IMR-90 (cell line): ENCODE results near the gene SHISA4. TPM values are rescaled to one million over a fixed set of nuclear protein-coding genes. Genes with fewer than 3 reads are reported as not detected.

Experiments
- ATAC-seq: fragments of 200-7000 bp; cut with Tn5 transposase; 2 replicates; pipeline ENCODE4 v1.9.1; 2020; ENCODE audit warnings: low read depth, mild to moderate bottlenecking, moderate library complexity
- BruUV-seq: library from RNA; stranded (reverse); fragments of 400-500 nt; replicated peaks from 2 replicates; lab custom pipeline; 2021; lab: Mats Ljungman, UMichigan
- CTCF ChIA-PET: fragments of 300-600 bp; formaldehyde crosslinking; extraction: SDS; loops from one replicate; lab custom pipeline; 2021; ENCODE audit warnings: antibody characterized with exemption; lab: Yijun Ruan, JAX
- POLR2A ChIA-PET: fragments of 300-600 bp; sonication (Branson Sonifier 250); formaldehyde crosslinking; loops from one replicate; lab custom pipeline; 2022; ENCODE audit warnings: antibody characterized with exemption; ENCODE audit not compliant: unreplicated experiment; lab: Charles Lee
- DNase-seq: peaks from one replicate; pipeline ENCODE4 v3.0.0; 2013
- H2AFZ ChIP-seq: replicated peaks from 2 replicates; pipeline ENCODE3; 2013; ENCODE audit warnings: low read length, mild to moderate bottlenecking; ENCODE audit not compliant: poor library complexity
- H2AK5ac ChIP-seq: 2 replicates; pipeline ENCODE4 v1.6.1; 2013; ENCODE audit warnings: low read depth, low read length, inconsistent platforms
- H2AK9ac ChIP-seq: replicated peaks from 2 replicates; pipeline ENCODE3; 2013; ENCODE audit warnings: mild to moderate bottlenecking, low read depth, low read length, moderate library complexity; ENCODE audit not compliant: poor library complexity
- H2BK120ac ChIP-seq: 2 replicates; pipeline ENCODE4 v1.6.1; 2013; ENCODE audit warnings: low read depth, low read length, inconsistent platforms
- H2BK15ac ChIP-seq: 3 replicates; pipeline ENCODE4 v1.6.1; 2013; ENCODE audit warnings: low read depth, low read length, inconsistent platforms
- H2BK20ac ChIP-seq: 2 replicates; pipeline ENCODE4 v1.6.1; 2013; ENCODE audit warnings: low read depth, mild to moderate bottlenecking, inconsistent platforms, low read length, moderate library complexity
- H2BK5ac ChIP-seq: 2 replicates; pipeline ENCODE4 v1.6.1; 2013; ENCODE audit warnings: mild to moderate bottlenecking, low read depth, low read length, inconsistent platforms; ENCODE audit not compliant: poor library complexity, severe bottlenecking
- H3K14ac ChIP-seq: replicated peaks from 2 replicates; pipeline ENCODE4 v1.6.1; 2013; ENCODE audit warnings: low read depth, low read length, inconsistent platforms
- H3K18ac ChIP-seq: 2 replicates; pipeline ENCODE4 v1.6.1; 2013; ENCODE audit warnings: low read depth, low read length, control low read depth
- H3K23ac ChIP-seq: 2 replicates; pipeline ENCODE4 v1.6.1; 2013; ENCODE audit warnings: low read depth, low read length, inconsistent platforms
- H3K27ac ChIP-seq: 2 replicates; pipeline ENCODE4 v1.5.1; 2013; ENCODE audit warnings: mild to moderate bottlenecking, control low read depth, low read length; ENCODE audit not compliant: insufficient read depth
- H3K27me3 ChIP-seq: 2 replicates; pipeline ENCODE4 v1.6.1; 2013; ENCODE audit warnings: low read length; ENCODE audit not compliant: control insufficient read depth, insufficient read depth
- H3K36me3 ChIP-seq: 2 replicates; pipeline ENCODE4 v1.6.1; 2013; ENCODE audit warnings: low read length, mixed read lengths; ENCODE audit not compliant: control insufficient read depth, insufficient read depth
- H3K4ac ChIP-seq: 2 replicates; pipeline ENCODE4 v1.6.1; 2013; ENCODE audit warnings: low read depth, low read length, inconsistent platforms
- H3K4me1 ChIP-seq: 2 replicates; pipeline ENCODE4 v1.6.1; 2013; ENCODE audit warnings: low read length, mixed read lengths; ENCODE audit not compliant: control insufficient read depth, insufficient read depth
- H3K4me2 ChIP-seq: 2 replicates; pipeline ENCODE4 v1.6.1; 2013; ENCODE audit warnings: low read depth, mild to moderate bottlenecking, control low read depth, low read length, moderate library complexity
- H3K4me3 ChIP-seq: 2 replicates; pipeline ENCODE4 v1.5.1; 2013; ENCODE audit warnings: low read depth, mild to moderate bottlenecking, control low read depth, low read length, moderate library complexity; ENCODE audit not compliant: insufficient read depth
- H3K56ac ChIP-seq: 2 replicates; pipeline ENCODE4 v1.6.1; 2013; ENCODE audit warnings: low read length, inconsistent platforms; ENCODE audit not compliant: insufficient read depth; ENCODE audit errors: extremely low read depth
- H3K79me1 ChIP-seq, 2 experiments: 2 replicates each; pipeline ENCODE4 v1.6.1; 2013; ENCODE audit warnings: low read length in 2 of 2, inconsistent platforms in 1 of 2, low read depth in 1 of 2
- H3K9ac ChIP-seq: 2 replicates; pipeline ENCODE4 v1.6.1; 2013; ENCODE audit warnings: low read depth, low read length, control low read depth
- H3K9me1 ChIP-seq: 2 replicates; pipeline ENCODE4 v1.6.1; 2013; ENCODE audit warnings: low read length, inconsistent platforms; ENCODE audit not compliant: insufficient read depth
- H3K9me3 ChIP-seq: 2 replicates; pipeline ENCODE4 v1.6.1; 2013; ENCODE audit warnings: low read length; ENCODE audit not compliant: control insufficient read depth, insufficient read depth
- H4K20me1 ChIP-seq: 2 replicates; pipeline ENCODE4 v1.6.1; 2013; ENCODE audit warnings: low read length, inconsistent platforms; ENCODE audit not compliant: insufficient read depth
- H4K5ac ChIP-seq: 2 replicates; pipeline ENCODE4 v1.6.1; 2013; ENCODE audit warnings: mild to moderate bottlenecking, low read depth, low read length, control low read depth
- H4K8ac ChIP-seq, 2 experiments: 2 replicates each; pipeline ENCODE4 v1.6.1; 2013; ENCODE audit warnings: low read depth in 2 of 2, low read length in 2 of 2, control low read depth in 1 of 2, inconsistent platforms in 1 of 2
- H4K91ac ChIP-seq: 2 replicates; pipeline ENCODE4 v1.6.1; 2013; ENCODE audit warnings: low read depth, low read length, inconsistent platforms; ENCODE audit not compliant: insufficient read depth
- BHLHE40 ChIP-seq: fragments of 150-350 bp; IDR thresholded peaks from 2 replicates; pipeline ENCODE4 v1.6.1; 2016; ENCODE audit warnings: mild to moderate bottlenecking, low read depth, low read length
- CEBPB ChIP-seq: IDR thresholded peaks from 2 replicates; pipeline ENCODE4 v1.6.1; 2012; ENCODE audit warnings: low read depth, low read length, improper control_type of control experiment
- CHD1 ChIP-seq: IDR thresholded peaks from 2 replicates; pipeline ENCODE4 v1.6.1; 2012; ENCODE audit warnings: low read depth, low read length, improper control_type of control experiment
- FOS ChIP-seq: fragments of 150-350 bp; IDR thresholded peaks from 2 replicates; pipeline ENCODE4 v1.6.1; 2016; ENCODE audit warnings: low read depth, low read length
- MAFK ChIP-seq: IDR thresholded peaks from 2 replicates; pipeline ENCODE4 v1.6.1; 2012; ENCODE audit warnings: low read depth, low read length, improper control_type of control experiment
- MAZ ChIP-seq: IDR thresholded peaks from 2 replicates; pipeline ENCODE4 v1.6.1; 2012; ENCODE audit warnings: low read depth, mild to moderate bottlenecking, low read length, improper control_type of control experiment, moderate library complexity, borderline replicate concordance
- MXI1 ChIP-seq: IDR thresholded peaks from 2 replicates; pipeline ENCODE4 v1.6.1; 2012; ENCODE audit warnings: low read depth, mild to moderate bottlenecking, low read length, moderate library complexity, borderline replicate concordance
- NFE2L2 ChIP-seq: fragments of 150-350 bp; IDR thresholded peaks from 2 replicates; pipeline ENCODE4 v1.6.1; 2016; ENCODE audit warnings: low read depth, mild to moderate bottlenecking, low read length
- POLR2A ChIP-seq: IDR thresholded peaks from 2 replicates; pipeline ENCODE4 v1.6.1; 2012; ENCODE audit warnings: mild to moderate bottlenecking, low read depth, low read length
- RAD21 ChIP-seq: IDR thresholded peaks from 2 replicates; pipeline ENCODE4 v1.6.1; 2012; ENCODE audit warnings: low read length, improper control_type of control experiment
- RCOR1 ChIP-seq: IDR thresholded peaks from 2 replicates; pipeline ENCODE4 v1.6.1; 2012; ENCODE audit warnings: mild to moderate bottlenecking, low read length, improper control_type of control experiment; ENCODE audit not compliant: insufficient replicate concordance
- RFX5 ChIP-seq: IDR thresholded peaks from 2 replicates; pipeline ENCODE4 v1.8.0; 2012; ENCODE audit warnings: low read depth, mild to moderate bottlenecking, low read length, moderate library complexity
- SMC3 ChIP-seq: fragments of 150-350 bp; IDR thresholded peaks from 2 replicates; pipeline ENCODE4 v1.6.1; 2016; ENCODE audit warnings: low read depth, mild to moderate bottlenecking, antibody characterized with exemption, low read length, moderate library complexity
- WGBS, 2 experiments: methylation state at CpG; one replicate each; pipeline versions ENCODE4 v1.1.5 to v1.1.7; 2013; ENCODE audit warnings: missing lambda C conversion rate in 2 of 2; ENCODE audit not compliant: insufficient read length in 1 of 2; ENCODE audit errors: extremely low coverage in 2 of 2; 5-methylcytosine and 5-hydroxymethylcytosine counted together
- dilution Hi-C: fragments of 300-500 bp; cut with HindIII; formaldehyde crosslinking; loops from one replicate; pipeline ENCODE4 v1.14.3; 2018; ENCODE audit warnings: low sequenced_read_pairs; ENCODE audit not compliant: unreplicated experiment
- in situ Hi-C: fragments of 300-500 bp; cut with MboI; formaldehyde crosslinking; loops from 3 replicates; pipeline ENCODE4 v1.14.3; 2019; ENCODE audit warnings: low sequenced_read_pairs, inconsistent platforms, mixed read lengths
- intact Hi-C: fragments of 100-400 bp; cut with micrococcal nuclease; formaldehyde crosslinking; loops from 2 replicates; pipeline ENCODE4 v1.10.0; 2022
- polyA plus RNA-seq, 3 experiments: library from polyadenylated mRNA; depleted of rRNA; stranded (reverse); fragments of >200 nt; gene quantifications; 2 replicates each; pipeline ENCODE4 v1.2.3, GENCODE V29; 2012; ENCODE audit warnings: low replicate concordance in 1 of 3
- total RNA-seq: library from RNA; depleted of rRNA; stranded (reverse); fragments of >200 nt; gene quantifications from 2 replicates; pipeline ENCODE4 v1.2.3, GENCODE V29; 2012
- TF ChIP-seq, protein P1 (sequence below): fragments of 150-350 bp; IDR thresholded peaks from 2 replicates; pipeline ENCODE4 v1.6.1; 2017; ENCODE audit warnings: mild to moderate bottlenecking, antibody characterized with exemption, low read length, low read depth
- TF ChIP-seq, protein P2 (sequence below): fragments of 150-350 bp; IDR thresholded peaks from 2 replicates; pipeline ENCODE4 v1.6.1; 2016; ENCODE audit warnings: low read depth, mild to moderate bottlenecking, low read length, moderate library complexity, borderline replicate concordance
- TF ChIP-seq, protein P3 (sequence below): conservative IDR thresholded peaks from 2 replicates; pipeline ENCODE4 v1.5.1; 2012; ENCODE audit warnings: mild to moderate bottlenecking, low read depth, low read length, improper control_type of control experiment

SHISA4 gene
- total and polyA plus RNA-seq, 2 of the 4 experiments (the other 2 are of a cell fraction) = 10.0 to 34.8 TPM

DNA sequence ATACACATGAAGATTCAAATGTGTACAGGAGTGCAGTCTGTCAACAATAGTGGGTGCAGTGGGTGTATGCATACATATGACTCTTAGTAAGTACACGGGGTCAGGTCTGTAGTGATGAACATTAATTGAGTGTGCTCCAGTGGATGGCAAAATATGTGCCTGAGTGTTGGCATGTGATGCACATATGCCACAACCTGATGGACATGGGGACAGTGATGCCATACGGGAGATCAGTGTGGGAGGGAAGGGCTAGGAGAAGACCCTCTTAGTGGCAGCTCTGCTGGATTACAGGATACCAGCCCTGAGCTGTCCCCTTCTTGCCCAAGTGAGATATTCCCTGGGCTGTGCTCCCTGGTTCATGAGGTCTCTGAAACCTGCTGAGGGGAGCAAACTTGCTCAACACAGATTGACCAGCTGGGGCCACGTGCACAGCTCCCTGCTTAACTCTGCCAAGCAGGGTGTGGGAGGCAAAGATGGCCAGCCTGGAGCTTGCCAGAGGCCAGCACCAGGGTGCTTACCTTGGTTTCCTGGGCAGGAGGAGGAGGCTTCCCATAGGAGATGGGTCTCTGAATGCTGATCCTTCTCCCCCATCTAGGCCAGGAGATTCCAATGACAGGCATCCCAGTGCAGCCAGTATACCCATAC is 2.2 kb downstream of the SHISA4 start:
- in situ Hi-C loops = loop anchor here (10.0 kb wide), 1 partner anchor 234 kb away; the partner anchor contains the start of gene GPR37L1
- H2BK20ac ChIP-seq = no peak overlapping the region
- H3K4me2 ChIP-seq = no peak overlapping the region
- no peak overlapping the region for H4K5ac ChIP-seq
- DNase-seq (no peak), ATAC-seq (no peak)
- H3K36me3 ChIP-seq = peaks cover 6% of the 10 kb centered on the region
- no peak overlapping the region for H2BK5ac ChIP-seq
- H3K4me1 ChIP-seq = peaks cover 8% of the 10 kb centered on the region
- H3K56ac ChIP-seq = no peak overlapping the region
- H4K8ac ChIP-seq = no peak overlapping the region
- no peak overlapping the region for H3K9ac ChIP-seq
- no peak overlapping the region for H3K27ac ChIP-seq
- no peaks in the 10 kb centered on the region for H4K20me1 ChIP-seq
- H3K9me3 ChIP-seq = no peaks in the 10 kb centered on the region
- no peak overlapping the region for H2AFZ ChIP-seq
- no peak overlapping the region for H2AK5ac ChIP-seq
- BruUV-seq = no TSS peak
- H2AK9ac ChIP-seq = no peak overlapping the region
- peaks cover 13% of the 10 kb centered on the region; the same call in 1 of the 2 replicates for H3K9me1 ChIP-seq
- TF ChIP-seq CEBPB = no peak
- TF ChIP-seq, protein P1, sequence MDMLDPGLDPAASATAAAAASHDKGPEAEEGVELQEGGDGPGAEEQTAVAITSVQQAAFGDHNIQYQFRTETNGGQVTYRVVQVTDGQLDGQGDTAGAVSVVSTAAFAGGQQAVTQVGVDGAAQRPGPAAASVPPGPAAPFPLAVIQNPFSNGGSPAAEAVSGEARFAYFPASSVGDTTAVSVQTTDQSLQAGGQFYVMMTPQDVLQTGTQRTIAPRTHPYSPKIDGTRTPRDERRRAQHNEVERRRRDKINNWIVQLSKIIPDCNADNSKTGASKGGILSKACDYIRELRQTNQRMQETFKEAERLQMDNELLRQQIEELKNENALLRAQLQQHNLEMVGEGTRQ = no peak
- no peak for TF ChIP-seq CHD1
- no peak for TF ChIP-seq RCOR1
- TF ChIP-seq SMC3 = no peak
- TF ChIP-seq RFX5 = no peak
- no peak for TF ChIP-seq FOS
- TF ChIP-seq MXI1 = no peak
- TF ChIP-seq NFE2L2 = no peak
- TF ChIP-seq MAZ = no peak
- TF ChIP-seq, protein P2, sequence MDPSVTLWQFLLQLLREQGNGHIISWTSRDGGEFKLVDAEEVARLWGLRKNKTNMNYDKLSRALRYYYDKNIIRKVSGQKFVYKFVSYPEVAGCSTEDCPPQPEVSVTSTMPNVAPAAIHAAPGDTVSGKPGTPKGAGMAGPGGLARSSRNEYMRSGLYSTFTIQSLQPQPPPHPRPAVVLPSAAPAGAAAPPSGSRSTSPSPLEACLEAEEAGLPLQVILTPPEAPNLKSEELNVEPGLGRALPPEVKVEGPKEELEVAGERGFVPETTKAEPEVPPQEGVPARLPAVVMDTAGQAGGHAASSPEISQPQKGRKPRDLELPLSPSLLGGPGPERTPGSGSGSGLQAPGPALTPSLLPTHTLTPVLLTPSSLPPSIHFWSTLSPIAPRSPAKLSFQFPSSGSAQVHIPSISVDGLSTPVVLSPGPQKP = no peak
- TF ChIP-seq RAD21 = no peak
- TF ChIP-seq POLR2A = no peak
- no peak for TF ChIP-seq BHLHE40
- TF ChIP-seq, protein P3, sequence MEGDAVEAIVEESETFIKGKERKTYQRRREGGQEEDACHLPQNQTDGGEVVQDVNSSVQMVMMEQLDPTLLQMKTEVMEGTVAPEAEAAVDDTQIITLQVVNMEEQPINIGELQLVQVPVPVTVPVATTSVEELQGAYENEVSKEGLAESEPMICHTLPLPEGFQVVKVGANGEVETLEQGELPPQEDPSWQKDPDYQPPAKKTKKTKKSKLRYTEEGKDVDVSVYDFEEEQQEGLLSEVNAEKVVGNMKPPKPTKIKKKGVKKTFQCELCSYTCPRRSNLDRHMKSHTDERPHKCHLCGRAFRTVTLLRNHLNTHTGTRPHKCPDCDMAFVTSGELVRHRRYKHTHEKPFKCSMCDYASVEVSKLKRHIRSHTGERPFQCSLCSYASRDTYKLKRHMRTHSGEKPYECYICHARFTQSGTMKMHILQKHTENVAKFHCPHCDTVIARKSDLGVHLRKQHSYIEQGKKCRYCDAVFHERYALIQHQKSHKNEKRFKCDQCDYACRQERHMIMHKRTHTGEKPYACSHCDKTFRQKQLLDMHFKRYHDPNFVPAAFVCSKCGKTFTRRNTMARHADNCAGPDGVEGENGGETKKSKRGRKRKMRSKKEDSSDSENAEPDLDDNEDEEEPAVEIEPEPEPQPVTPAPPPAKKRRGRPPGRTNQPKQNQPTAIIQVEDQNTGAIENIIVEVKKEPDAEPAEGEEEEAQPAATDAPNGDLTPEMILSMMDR = no peak
- TF ChIP-seq MAFK = no peak
- intact Hi-C loops = no loop called here
- H3K18ac ChIP-seq = no peak overlapping the region
- no peak overlapping the region for H2BK120ac ChIP-seq
- dilution Hi-C loops = no loop called here
- H4K91ac ChIP-seq = no peak overlapping the region
- no peak overlapping the region for H3K4me3 ChIP-seq
- no peak overlapping the region for H2BK15ac ChIP-seq
- POLR2A ChIA-PET = no interaction called here
- no peaks in the 10 kb centered on the region for H3K27me3 ChIP-seq
- no peak overlapping the region for H3K4ac ChIP-seq
- H3K23ac ChIP-seq = no peak overlapping the region
- peaks cover 3 to 18% of the 10 kb centered on the region in 2 experiments; a peak in 3 of 4 replicates for H3K79me1 ChIP-seq
- WGBS, 2 experiments = 83% methylated on average over 2 of the region's 3 CpGs; no CpG with 5 or more reads in 1 of the 2 experiments
- CTCF ChIA-PET = no interaction called here
- H3K14ac ChIP-seq = no peak overlapping the region
